ENCODE data around the gene PRKCH.

PRKCH gene

DNA sequence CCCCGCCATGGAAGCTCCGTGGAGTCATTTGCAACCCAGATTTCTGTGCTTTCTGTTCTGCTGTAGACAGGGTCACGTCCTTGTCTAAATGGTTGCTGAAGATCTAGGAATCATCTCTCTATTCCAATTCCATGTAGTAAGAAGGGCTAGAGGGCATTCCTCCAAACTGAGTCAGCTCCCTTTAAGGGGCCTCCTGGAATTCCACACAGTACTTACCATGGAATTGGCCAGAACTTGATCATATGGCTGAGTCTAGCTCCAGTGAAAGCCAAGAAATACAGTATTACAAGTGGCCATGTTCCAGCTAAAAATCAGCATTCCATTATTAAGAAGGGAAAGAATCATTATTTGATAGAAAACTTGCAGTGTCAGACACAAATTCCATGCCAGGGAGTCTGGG, 171.9 kb downstream of the PRKCH start:
- no peak overlapping the region for H3K27ac ChIP-seq (ENCODE audit: low read depth, low read length)
- H4K20me1 ChIP-seq (ENCODE audit: low read depth, low read length): no peaks in the 10 kb centered on the region
- no peak overlapping the region for H2AFZ ChIP-seq (ENCODE audit: low read depth, low read length, severe bottlenecking)
- H3K36me3 ChIP-seq (ENCODE audit: low read length): no peaks in the 10 kb centered on the region
- H3K27me3 ChIP-seq (ENCODE audit: low read length): no peaks in the 10 kb centered on the region
- no peak for TF ChIP-seq EZH2phosphoT487 (conservative IDR thresholded peaks at IDR 0.05; ENCODE audit: low read length)
- TF ChIP-seq, protein P1, sequence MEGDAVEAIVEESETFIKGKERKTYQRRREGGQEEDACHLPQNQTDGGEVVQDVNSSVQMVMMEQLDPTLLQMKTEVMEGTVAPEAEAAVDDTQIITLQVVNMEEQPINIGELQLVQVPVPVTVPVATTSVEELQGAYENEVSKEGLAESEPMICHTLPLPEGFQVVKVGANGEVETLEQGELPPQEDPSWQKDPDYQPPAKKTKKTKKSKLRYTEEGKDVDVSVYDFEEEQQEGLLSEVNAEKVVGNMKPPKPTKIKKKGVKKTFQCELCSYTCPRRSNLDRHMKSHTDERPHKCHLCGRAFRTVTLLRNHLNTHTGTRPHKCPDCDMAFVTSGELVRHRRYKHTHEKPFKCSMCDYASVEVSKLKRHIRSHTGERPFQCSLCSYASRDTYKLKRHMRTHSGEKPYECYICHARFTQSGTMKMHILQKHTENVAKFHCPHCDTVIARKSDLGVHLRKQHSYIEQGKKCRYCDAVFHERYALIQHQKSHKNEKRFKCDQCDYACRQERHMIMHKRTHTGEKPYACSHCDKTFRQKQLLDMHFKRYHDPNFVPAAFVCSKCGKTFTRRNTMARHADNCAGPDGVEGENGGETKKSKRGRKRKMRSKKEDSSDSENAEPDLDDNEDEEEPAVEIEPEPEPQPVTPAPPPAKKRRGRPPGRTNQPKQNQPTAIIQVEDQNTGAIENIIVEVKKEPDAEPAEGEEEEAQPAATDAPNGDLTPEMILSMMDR (IDR thresholded peaks at IDR 0.05; ENCODE audit: insufficient read depth, low read length, poor library complexity, severe bottlenecking): no peak
- H3K9ac ChIP-seq (ENCODE audit: low read length): no peak overlapping the region
- no peak overlapping the region for H3K4me2 ChIP-seq (ENCODE audit: low read depth, low read length, poor library complexity, severe bottlenecking)
- no peaks in the 10 kb centered on the region for H3K9me3 ChIP-seq (ENCODE audit: insufficient read depth, low read length)
- no peaks in the 10 kb centered on the region for H3K79me2 ChIP-seq (ENCODE audit: insufficient read depth, low read length)
- no peaks in the 10 kb centered on the region for H3F3A ChIP-seq (ENCODE audit: insufficient read depth)
- no peak overlapping the region for H3K4me3 ChIP-seq (ENCODE audit: insufficient read depth, low read length, poor library complexity, severe bottlenecking)
- no peaks in the 10 kb centered on the region for H3K9me2 ChIP-seq (replicated peaks; ENCODE audit: insufficient read depth, low read length)

DNA sequence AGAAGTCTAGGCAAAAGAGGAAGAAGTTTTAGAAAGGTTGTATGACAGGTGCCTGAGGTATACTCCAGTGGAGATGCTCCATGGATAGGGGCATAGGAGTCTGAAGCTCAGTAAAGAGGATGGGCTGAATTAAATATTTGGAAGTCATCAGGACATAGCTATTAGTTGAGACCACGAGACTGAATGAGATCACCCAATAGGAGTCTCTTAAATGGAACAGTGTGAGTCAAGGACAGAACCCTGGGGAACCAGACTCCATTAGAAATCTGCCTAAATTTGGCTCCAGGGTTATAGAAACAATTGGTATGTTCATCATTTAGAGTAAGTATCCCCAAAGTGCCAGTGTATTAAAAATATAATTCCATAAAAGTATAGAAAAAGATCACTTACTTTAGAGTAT, 172.6 kb downstream of the PRKCH start:
- Histone ChIP-seq H3K27me3 (ENCODE audit: low read length) (no peaks in the 10 kb centered on the region), H3K4me2 (ENCODE audit: low read depth, low read length, poor library complexity, severe bottlenecking) (no peak overlapping the region), H3K27ac (ENCODE audit: low read depth, low read length) (no peak overlapping the region), H3K36me3 (ENCODE audit: low read length) (no peaks in the 10 kb centered on the region), H3K79me2 (ENCODE audit: insufficient read depth, low read length) (no peaks in the 10 kb centered on the region), H3K9me3 (ENCODE audit: insufficient read depth, low read length) (no peaks in the 10 kb centered on the region), H3K9me2 (replicated peaks; ENCODE audit: insufficient read depth, low read length) (no peaks in the 10 kb centered on the region), H3K4me3 (ENCODE audit: insufficient read depth, low read length, poor library complexity, severe bottlenecking) (no peak overlapping the region), H3K9ac (ENCODE audit: low read length) (no peak overlapping the region), H3F3A (ENCODE audit: insufficient read depth) (no peaks in the 10 kb centered on the region), H4K20me1 (ENCODE audit: low read depth, low read length) (no peaks in the 10 kb centered on the region), H2AFZ (ENCODE audit: low read depth, low read length, severe bottlenecking) (no peak overlapping the region)
- TF ChIP-seq, protein P1 (IDR thresholded peaks at IDR 0.05; ENCODE audit: insufficient read depth, low read length, poor library complexity, severe bottlenecking): no peak
- TF ChIP-seq EZH2phosphoT487 (conservative IDR thresholded peaks at IDR 0.05; ENCODE audit: low read length): no peak

DNA sequence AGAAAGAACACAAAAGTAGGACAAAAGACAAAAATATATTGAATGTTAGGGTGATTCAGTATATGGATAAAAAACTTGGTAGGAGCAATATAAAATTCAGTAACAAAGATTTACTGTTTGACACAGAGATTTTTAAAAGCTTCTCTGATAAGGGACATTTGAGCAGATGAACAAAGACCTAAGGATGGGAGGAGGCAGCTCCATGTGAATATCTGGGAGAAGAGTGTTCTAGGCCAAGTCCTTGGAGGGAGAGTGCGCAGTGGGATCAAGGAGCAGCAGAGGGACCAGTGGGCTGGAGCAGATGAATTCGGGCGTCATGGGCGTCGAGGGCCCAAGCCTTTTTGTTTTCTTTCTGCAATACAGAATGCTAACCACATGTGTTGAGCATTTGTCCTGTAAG, 174.4 kb downstream of the PRKCH start:
- TF ChIP-seq EZH2phosphoT487 (conservative IDR thresholded peaks at IDR 0.05; ENCODE audit: low read length): no peak
- TF ChIP-seq, protein P1 (IDR thresholded peaks at IDR 0.05; ENCODE audit: insufficient read depth, low read length, poor library complexity, severe bottlenecking): no peak
- Histone ChIP-seq H3K79me2 (ENCODE audit: insufficient read depth, low read length) (no peaks in the 10 kb centered on the region), H3K4me3 (ENCODE audit: insufficient read depth, low read length, poor library complexity, severe bottlenecking) (no peak overlapping the region), H3K4me2 (ENCODE audit: low read depth, low read length, poor library complexity, severe bottlenecking) (no peak overlapping the region), H3F3A (ENCODE audit: insufficient read depth) (no peaks in the 10 kb centered on the region), H3K9ac (ENCODE audit: low read length) (no peak overlapping the region), H4K20me1 (ENCODE audit: low read depth, low read length) (no peaks in the 10 kb centered on the region), H3K27ac (ENCODE audit: low read depth, low read length) (no peak overlapping the region), H3K9me3 (ENCODE audit: insufficient read depth, low read length) (no peaks in the 10 kb centered on the region), H3K9me2 (replicated peaks; ENCODE audit: insufficient read depth, low read length) (no peaks in the 10 kb centered on the region), H3K27me3 (ENCODE audit: low read length) (no peaks in the 10 kb centered on the region), H3K36me3 (ENCODE audit: low read length) (no peaks in the 10 kb centered on the region), H2AFZ (ENCODE audit: low read depth, low read length, severe bottlenecking) (no peak overlapping the region)

Data from SU-DHL-6 (cell line).